HUES6 (cell line): ENCODE results near the gene COL18A1.
"Not testable (repeated sequence)": the region's sequence is repeated elsewhere in the genome, so short reads cannot be mapped to it uniquely, and the experiment has no call there.

Experiments used
- H3K27ac ChIP-seq: 2 replicates; pipeline ENCODE4 v1.7.0; 2013; ENCODE audit warnings: low read depth, mild to moderate bottlenecking, low read length, inconsistent platforms
- H3K27me3 ChIP-seq: 2 replicates; pipeline ENCODE4 v1.6.1; 2013; ENCODE audit warnings: low read length; ENCODE audit not compliant: control insufficient read depth, insufficient read depth
- H3K36me3 ChIP-seq: 2 replicates; pipeline ENCODE4 v1.6.1; 2013; ENCODE audit warnings: low read length; ENCODE audit not compliant: control insufficient read depth, insufficient read depth
- H3K4me1 ChIP-seq: 2 replicates; pipeline ENCODE4 v1.6.1; 2013; ENCODE audit warnings: low read length; ENCODE audit not compliant: control insufficient read depth, insufficient read depth
- H3K4me3 ChIP-seq: 2 replicates; pipeline ENCODE4 v1.5.1; 2013; ENCODE audit warnings: low read depth, low read length
- H3K9ac ChIP-seq: one replicate; pipeline ENCODE4 v1.6.1; 2013; ENCODE audit warnings: mild to moderate bottlenecking, low read length
- H3K9me3 ChIP-seq: 2 replicates; pipeline ENCODE4 v1.6.1; 2013; ENCODE audit warnings: low read depth, low read length; ENCODE audit not compliant: control insufficient read depth, insufficient read depth

The COL18A1 gene

GRCh38 chr21:45369018-45369417 lies 35.9 kb upstream of the COL18A1 start:
- H3K27ac ChIP-seq, H3K36me3 ChIP-seq: not testable (repeated sequence)
- H3K4me1 ChIP-seq = peaks cover 43% of the 10 kb centered on the region; the same call in 1 of the 2 replicates

GRCh38 chr21:45370575-45370974 lies 34.4 kb upstream of the COL18A1 start:
- H3K9me3 ChIP-seq = peaks cover 14% of the 10 kb centered on the region
- no peaks in the 10 kb centered on the region for H3K36me3 ChIP-seq
- H3K4me3 ChIP-seq = no peak overlapping the region
- peaks cover 27% of the 10 kb centered on the region; the same call in 1 of the 2 replicates for H3K4me1 ChIP-seq
- H3K9ac ChIP-seq = no peak overlapping the region
- no peak overlapping the region for H3K27ac ChIP-seq
- H3K27me3 ChIP-seq = no peaks in the 10 kb centered on the region

More at GRCh38 chr21:45369018-45369417, 35.9 kb upstream of the COL18A1 start:
- H3K9ac ChIP-seq, H3K4me3 ChIP-seq, H3K27me3 ChIP-seq: not testable (repeated sequence)
- H3K9me3 ChIP-seq = peaks cover 14% of the 10 kb centered on the region

GRCh38 chr21:45371081-45371480 lies 33.9 kb upstream of the COL18A1 start:
- no peaks in the 10 kb centered on the region for H3K36me3 ChIP-seq
- peaks cover 26% of the 10 kb centered on the region; the same call in 1 of the 2 replicates for H3K4me1 ChIP-seq
- no peak overlapping the region for H3K27ac ChIP-seq
- H3K4me3 ChIP-seq = no peak overlapping the region
- peaks cover 14% of the 10 kb centered on the region for H3K9me3 ChIP-seq
- H3K27me3 ChIP-seq = no peaks in the 10 kb centered on the region
- H3K9ac ChIP-seq = no peak overlapping the region

GRCh38 chr21:45371655-45372054 lies 33.3 kb upstream of the COL18A1 start:
- H3K4me1 ChIP-seq = peaks cover 21% of the 10 kb centered on the region; the same call in 1 of the 2 replicates

GRCh38 chr21:45372732-45373355 lies 32.1 kb upstream of the COL18A1 start:
- no peak overlapping the region for H3K9ac ChIP-seq
- peaks cover 14% of the 10 kb centered on the region for H3K4me1 ChIP-seq
- H3K36me3 ChIP-seq = no peaks in the 10 kb centered on the region
- H3K4me3 ChIP-seq = no peak overlapping the region
- no peak overlapping the region for H3K27ac ChIP-seq
- H3K9me3 ChIP-seq = peaks cover 18% of the 10 kb centered on the region
- no peaks in the 10 kb centered on the region for H3K27me3 ChIP-seq

More at GRCh38 chr21:45371655-45372054, 33.3 kb upstream of the COL18A1 start:
- H3K27me3 ChIP-seq = no peaks in the 10 kb centered on the region
- H3K9me3 ChIP-seq = peaks cover 14% of the 10 kb centered on the region
- H3K4me3 ChIP-seq = no peak overlapping the region
- no peak overlapping the region for H3K9ac ChIP-seq
- H3K36me3 ChIP-seq = no peaks in the 10 kb centered on the region
- H3K27ac ChIP-seq = no peak overlapping the region

- peaks cover 18% of the 10 kb centered on the region for H3K9me3 ChIP-seq
- H3K4me1 ChIP-seq = peaks cover 17% of the 10 kb centered on the region
- H3K36me3 ChIP-seq = no peaks in the 10 kb centered on the region
- H3K27me3 ChIP-seq = no peaks in the 10 kb centered on the region
- no peak overlapping the region for H3K4me3 ChIP-seq
- no peak overlapping the region for H3K9ac ChIP-seq
- no peak overlapping the region for H3K27ac ChIP-seq
Measured at GRCh38 chr21:45373991-45374816, 30.8 kb upstream of the COL18A1 start.

GRCh38 chr21:45374826-45375455 lies 30.0 kb upstream of the COL18A1 start:
- peaks cover 24% of the 10 kb centered on the region for H3K4me1 ChIP-seq
- H3K9ac ChIP-seq = no peak overlapping the region
- no peak overlapping the region for H3K4me3 ChIP-seq
- H3K27me3 ChIP-seq = no peaks in the 10 kb centered on the region
- H3K9me3 ChIP-seq = peaks cover 18% of the 10 kb centered on the region
- H3K36me3 ChIP-seq = no peaks in the 10 kb centered on the region
- H3K27ac ChIP-seq = no peak overlapping the region

- 0 out of 2 replicates have a peak overlapping the region, but pooled peaks have one; percentile 83 for H3K27ac ChIP-seq
- H3K9ac ChIP-seq = no peak overlapping the region
- peaks cover 18% of the 10 kb centered on the region for H3K9me3 ChIP-seq
- H3K36me3 ChIP-seq = no peaks in the 10 kb centered on the region
- H3K4me1 ChIP-seq = peaks cover 24% of the 10 kb centered on the region
- no peaks in the 10 kb centered on the region for H3K27me3 ChIP-seq
- no peak overlapping the region for H3K4me3 ChIP-seq
Measured at GRCh38 chr21:45376459-45377324, 28.3 kb upstream of the COL18A1 start.

- Histone ChIP-seq H3K36me3 (no peaks in the 10 kb centered on the region), H3K4me1 (peaks cover 24% of the 10 kb centered on the region), H3K9me3 (peaks cover 18% of the 10 kb centered on the region), H3K4me3 (no peak overlapping the region), H3K27ac (peak overlapping the region; percentile 83; the same call in 1 of the 2 replicates), H3K27me3 (no peaks in the 10 kb centered on the region), H3K9ac (peak overlapping the region; percentile 67)
Measured at GRCh38 chr21:45377325-45377709, 27.6 kb upstream of the COL18A1 start.

GRCh38 chr21:45377866-45378257 lies 27.1 kb upstream of the COL18A1 start:
- Histone ChIP-seq H3K9ac (peak overlapping the region; percentile 67), H3K27me3 (no peaks in the 10 kb centered on the region), H3K36me3 (no peaks in the 10 kb centered on the region), H3K4me1 (peaks cover 24% of the 10 kb centered on the region), H3K4me3 (peak overlapping the region; percentile 20; the same call in 1 of the 2 replicates), H3K9me3 (peaks cover 15% of the 10 kb centered on the region), H3K27ac (peak overlapping the region; percentile 83)
